GM12878 (cell line): ENCODE measurements around the gene ABI1. TPM values are rescaled to one million over a fixed set of nuclear protein-coding genes. Genes with fewer than 3 reads are reported as not detected.

Experiments used
- ATAC-seq: fragments of 200-7000 bp; cut with Tn5 transposase; 3 replicates; pipeline ENCODE4 v1.9.1; 2020; ENCODE audit warnings: mild to moderate bottlenecking, moderate library complexity
- BruUV-seq: library from RNA; stranded (reverse); fragments of 400-500 nt; replicated peaks from 2 replicates; lab custom pipeline; 2021; lab: Mats Ljungman, UMichigan
- CTCF ChIA-PET: fragments of 300-600 bp; sonication (Branson Sonifier 250); formaldehyde crosslinking; extraction: SDS; loops from one replicate; lab custom pipeline; 2021; ENCODE audit warnings: inconsistent platforms; lab: Yijun Ruan, JAX
- POLR2A ChIA-PET: fragments of 350-600 bp; formaldehyde crosslinking; extraction: SDS; loops from one replicate; lab custom pipeline; 2021; ENCODE audit warnings: inconsistent platforms; lab: Charles Lee
- RAD21 ChIA-PET: fragments of 300-600 bp; sonication (Branson Sonifier 250); formaldehyde crosslinking; loops from one replicate; lab custom pipeline; 2023; ENCODE audit warnings: antibody characterized with exemption; ENCODE audit not compliant: unreplicated experiment; lab: Charles Lee
- SMC1A ChIA-PET: fragments of 300-600 bp; sonication (Branson Sonifier 250); formaldehyde crosslinking; loops from one replicate; lab custom pipeline; 2023; ENCODE audit not compliant: unreplicated experiment, uncharacterized antibody; lab: Charles Lee
- DNase-seq: peaks from one replicate; pipeline ENCODE4 v3.0.0-alpha.2; 2011; ENCODE audit warnings: low read depth, low spot score
- FAIRE-seq: peaks from 3 replicates; lab custom pipeline; 2011; peaks lifted over from hg19 to GRCh38; lab: Jason Lieb, UNC
- H2AFZ ChIP-seq: 2 replicates; pipeline ENCODE4 v1.6.0; 2011; ENCODE audit warnings: low read depth, low read length, control low read depth; ENCODE audit not compliant: control insufficient read depth
- H3K27ac ChIP-seq: 2 replicates; pipeline ENCODE4 v1.5.1; 2011; ENCODE audit warnings: control low read depth; ENCODE audit not compliant: control insufficient read depth, insufficient read depth
- H3K27me3 ChIP-seq, 2 experiments: replicated peaks in 1 of 2; 2 replicates each; pipeline versions ENCODE4 v1.6.0 to v1.6.1; 2011; ENCODE audit warnings: low read length in 1 of 2; ENCODE audit not compliant: control insufficient read depth in 2 of 2, insufficient read depth in 2 of 2
- H3K36me3 ChIP-seq, 2 experiments: 2 replicates each; pipeline ENCODE4 v1.5.1; 2011; ENCODE audit warnings: low read length in 1 of 2; ENCODE audit not compliant: control insufficient read depth in 2 of 2, insufficient read depth in 2 of 2
- H3K4me1 ChIP-seq: 2 replicates; pipeline ENCODE4 v1.6.1; 2011; ENCODE audit warnings: mild to moderate bottlenecking, low read length, moderate library complexity, mixed read lengths; ENCODE audit not compliant: control insufficient read depth, insufficient read depth
- H3K4me2 ChIP-seq: 2 replicates; pipeline ENCODE4 v1.6.0; 2011; ENCODE audit warnings: control low read depth; ENCODE audit not compliant: control insufficient read depth, insufficient read depth
- H3K4me3 ChIP-seq: fragments of 200-600 bp; sonication (generic); 2 replicates; pipeline ENCODE4 v1.5.1; 2016
- H3K79me2 ChIP-seq: 2 replicates; pipeline ENCODE4 v1.6.0; 2011; ENCODE audit warnings: low read length; ENCODE audit not compliant: control insufficient read depth, insufficient read depth
- H3K9ac ChIP-seq: 2 replicates; pipeline ENCODE4 v1.8.0; 2011; ENCODE audit warnings: low read length, control low read depth, mixed read lengths; ENCODE audit not compliant: control insufficient read depth, insufficient read depth
- H3K9me3 ChIP-seq: replicated peaks from 3 replicates; pipeline ENCODE4 v1.5.1; 2011; ENCODE audit warnings: mild to moderate bottlenecking, low read length; ENCODE audit not compliant: control insufficient read depth, insufficient read depth
- H4K20me1 ChIP-seq: 2 replicates; pipeline ENCODE4 v1.6.0; 2011; ENCODE audit not compliant: control insufficient read depth, insufficient read depth
- CBX3 ChIP-seq: fragments of 200-600 bp; sonication (generic); IDR thresholded peaks from 2 replicates; pipeline ENCODE4 v1.6.1; 2016; ENCODE audit warnings: low read depth, borderline replicate concordance
- CBX5 ChIP-seq: sonication (generic); IDR thresholded peaks from 2 replicates; pipeline ENCODE4 v1.6.1; 2016; ENCODE audit warnings: low read depth, moderate library complexity, mild to moderate bottlenecking, inconsistent platforms
- DPF2 ChIP-seq: fragments of 450-650 bp; IDR thresholded peaks from 2 replicates; pipeline ENCODE4 v1.6.1; 2017; ENCODE audit warnings: mild to moderate bottlenecking
- IRF4 ChIP-seq: IDR thresholded peaks from 2 replicates; pipeline ENCODE4 v1.6.1; 2011; ENCODE audit warnings: low read depth, low read length
- MLLT1 ChIP-seq: fragments of 450-650 bp; IDR thresholded peaks from 2 replicates; pipeline ENCODE4 v1.6.1; 2016; ENCODE audit warnings: mild to moderate bottlenecking
- MTA2 ChIP-seq: fragments of 450-650 bp; IDR thresholded peaks from 2 replicates; pipeline ENCODE4 v1.6.1; 2016; ENCODE audit warnings: low read depth, mild to moderate bottlenecking, moderate library complexity
- PAX5 ChIP-seq: IDR thresholded peaks from 2 replicates; pipeline ENCODE4 v1.6.1; 2011; ENCODE audit warnings: low read depth, low read length, borderline replicate concordance
- RELA ChIP-seq: fragments of 450-650 bp; IDR thresholded peaks from 2 replicates; pipeline ENCODE4 v1.8.0; 2014; ENCODE audit warnings: borderline replicate concordance; ENCODE audit not compliant: partially characterized antibody
- RELB ChIP-seq: fragments of 450-650 bp; IDR thresholded peaks from 2 replicates; pipeline ENCODE4 v1.6.1; 2017; ENCODE audit warnings: low read depth, mild to moderate bottlenecking, moderate library complexity
- REST ChIP-seq: IDR thresholded peaks from 2 replicates; pipeline ENCODE4 v1.6.1; 2012; ENCODE audit warnings: mild to moderate bottlenecking, low read depth, low read length
- SUZ12 ChIP-seq: fragments of 200-600 bp; sonication (generic); IDR thresholded peaks from one replicate; pipeline ENCODE4 v1.6.1; 2018; ENCODE audit warnings: antibody characterized with exemption, mild to moderate bottlenecking; ENCODE audit not compliant: unreplicated experiment
- TARDBP ChIP-seq: IDR thresholded peaks from 2 replicates; pipeline ENCODE4 v1.6.1; 2016; ENCODE audit warnings: borderline replicate concordance
- ZBTB4 ChIP-seq: fragments of 450-650 bp; formaldehyde crosslinking; IDR thresholded peaks from 2 replicates; pipeline ENCODE4 v1.4.0; 2022; ENCODE audit warnings: mild to moderate bottlenecking, moderate library complexity
- WGBS: methylation state at CpG from one replicate; pipeline ENCODE4 v1.1.6; 2016; ENCODE audit warnings: low lambda C conversion rate; ENCODE audit not compliant: insufficient replicate concordance, insufficient coverage; ENCODE audit errors: missing lambda C conversion rate; 5-methylcytosine and 5-hydroxymethylcytosine counted together
- in situ Hi-C: fragments of 300-500 bp; cut with MboI; formaldehyde crosslinking; loops from 9 replicates; pipeline ENCODE4 v1.14.3; 2018; ENCODE audit warnings: mixed read lengths
- intact Hi-C: fragments of 100-400 bp; cut with micrococcal nuclease; formaldehyde crosslinking; loops from one replicate; pipeline ENCODE4 v1.14.2; 2022; ENCODE audit not compliant: unreplicated experiment
- polyA plus RNA-seq, 11 experiments: library from polyadenylated mRNA; depleted of rRNA in 4 of 11; unstranded in 6 of 11; stranded (reverse) in 5 of 11; fragments of >200 nt; fragmentation: Nextera tagmentation in 4 of 11; fragmentation: Illumina TruSeq in 1 of 11; extraction: Ambion mirVana in 4 of 11; extraction: Trizol in 1 of 11; gene quantifications; 1 replicate in 1 of 11; 2 replicates in 10 of 11; pipeline versions ENCODE4 v1.2.1 to v1.2.3, GENCODE V29; 2011 to 2016; ENCODE audit warnings: inconsistent platforms in 2 of 11, missing spikeins in 2 of 11, low read depth in 1 of 11
- total RNA-seq, 4 experiments: library from RNA; depleted of rRNA in 3 of 4; stranded (reverse); fragments of >200 nt in 3 of 4; fragmentation: Illumina TruSeq in 1 of 4; extraction: Trizol in 1 of 4; gene quantifications; 2 replicates each; pipeline versions ENCODE4 v1.2.1 to v1.2.3, GENCODE V29; 2013 to 2021

The ABI1 gene
- total and polyA plus RNA-seq, 10 of the 15 experiments (the other 5 are each of a cell fraction or from before 2014, with no cell fraction given) = 31.2 to 73.2 (median 50.7) TPM

GRCh38 chr10:26843736-26844135 lies 17.0 kb downstream of the ABI1 start:
- Histone ChIP-seq H3K27ac (peak overlapping the region; percentile 31; the same call in 1 of the 2 replicates), H3K4me1 (peaks cover 14% of the 10 kb centered on the region), H3K27me3 (no peaks in the 10 kb centered on the region), H3K9ac (no peak overlapping the region), H3K36me3 (peaks cover 0 to 9% of the 10 kb centered on the region in 2 experiments; a peak in 2 of 4 replicates), H4K20me1 (peaks cover 10% of the 10 kb centered on the region), H3K4me2 (peak overlapping the region; percentile 42; the same call in 1 of the 2 replicates), H3K9me3 (peaks cover 2% of the 10 kb centered on the region; the same call in 2 of the 3 replicates), H3K79me2 (peaks cover 87% of the 10 kb centered on the region), H3K4me3 (no peak overlapping the region; the same call in 1 of the 2 replicates), H2AFZ (no peak overlapping the region)
- intact Hi-C loops (no loop called here), in situ Hi-C loops (no loop called here)
- TSS peak; percentile 57 for BruUV-seq
- FAIRE-seq = no peak
- RAD21 ChIA-PET = interaction anchor here (1.4 to 2.0 kb wide), 3 partner anchors 14 to 117 kb away, joined by 5 to 8 read pairs (median 6); no protein-coding TSS in a partner anchor
- WGBS = 0% methylated on average over 3 of the region's 3 CpGs
- CTCF ChIA-PET = interaction anchor here (0.9 to 2.1 kb wide), 4 partner anchors 11 to 118 kb away, joined by 3 to 8 read pairs (median 4); no protein-coding TSS in a partner anchor
- ATAC-seq = no peak
- POLR2A ChIA-PET = interaction anchor here (0.8 to 2.1 kb wide), 2 partner anchors 13 to 62 kb away, joined by 3 to 5 read pairs; no protein-coding TSS in a partner anchor
- SMC1A ChIA-PET = interaction anchor here (1.2 to 4.2 kb wide), 4 partner anchors 13 to 118 kb away, joined by 4 to 16 read pairs (median 6); no protein-coding TSS in a partner anchor
- DNase-seq = no peak
- TF ChIP-seq CBX3 (no peak), RELA (no peak), SUZ12 (no peak), TARDBP (no peak), REST (no peak), CBX5 (no peak), ZBTB4 (CRISPR knock-in tag) (no peak), PAX5 (no peak), RELB (no peak), DPF2 (no peak), IRF4 (no peak), MLLT1 (no peak), MTA2 (no peak)
- TF ChIP-seq, all 136 proteins: peak for 0
